COR-L47 (cell line): Measurements from ENCODE around the gene HSPB7.

Experiments
- DNase-seq: peaks from one replicate; lab custom pipeline; 2025; lab: John Stamatoyannopoulos, UW

HSPB7 gene

DNA sequence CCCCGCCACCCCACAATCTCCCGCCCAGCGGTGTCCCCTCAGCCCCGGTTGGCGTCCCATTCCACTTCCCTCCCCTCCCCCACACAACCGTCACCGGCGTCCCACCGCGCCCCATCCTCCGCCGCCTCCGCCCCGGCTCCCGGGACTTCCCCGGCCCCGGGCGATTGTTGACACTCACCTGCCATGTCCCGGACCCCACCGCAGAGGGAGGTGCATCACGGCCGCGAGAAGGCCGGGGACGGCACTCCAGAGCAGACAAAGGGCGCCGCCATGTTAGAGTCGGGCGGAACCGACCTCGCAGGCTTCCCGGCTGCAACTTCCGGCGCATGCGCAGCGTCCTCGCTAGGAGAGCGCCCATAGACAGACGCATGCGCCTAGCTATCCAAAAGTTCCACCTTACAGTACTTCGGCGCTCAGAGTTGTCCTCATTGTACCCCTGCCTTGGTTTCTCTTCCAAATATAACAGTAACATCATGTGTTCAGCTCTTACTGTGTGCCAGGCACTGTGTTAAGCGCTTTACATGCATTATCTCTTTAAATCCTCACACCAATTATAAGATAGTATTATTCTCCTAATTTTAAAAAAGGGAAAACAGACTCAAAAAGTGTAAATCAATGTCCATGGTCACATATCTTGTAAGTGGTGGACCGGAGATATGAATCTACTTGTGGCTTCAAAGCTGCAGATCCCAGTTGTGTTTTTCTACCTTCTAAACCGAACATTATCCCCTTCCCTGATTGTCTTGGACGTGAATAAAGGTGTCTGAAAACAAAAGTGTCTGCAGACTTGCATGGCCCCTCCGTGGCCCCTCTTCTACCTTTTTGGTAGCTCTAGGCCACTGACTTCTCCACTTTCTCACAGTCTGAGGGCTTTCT is 41.8 kb downstream of the HSPB7 start, which contains the start of gene ZBTB17:
TSS of gene ZBTB17 (minus strand) at position 297 of the 876 bp plus-strand sequence. CDS start 27,606 bp downstream, outside the sequence.
- peak; percentile 93 for DNase-seq

GRCh38 chr1:15975358-15975804 is 42.5 kb downstream of the HSPB7 start:
- DNase-seq, result no peak

- no peak for DNase-seq
These were observed 43.0 kb downstream of the HSPB7 start for GRCh38 chr1:15974855-15975254.

- no peak for DNase-seq
These were observed 44.1 kb downstream of the HSPB7 start for GRCh38 chr1:15973772-15974171.

DNA sequence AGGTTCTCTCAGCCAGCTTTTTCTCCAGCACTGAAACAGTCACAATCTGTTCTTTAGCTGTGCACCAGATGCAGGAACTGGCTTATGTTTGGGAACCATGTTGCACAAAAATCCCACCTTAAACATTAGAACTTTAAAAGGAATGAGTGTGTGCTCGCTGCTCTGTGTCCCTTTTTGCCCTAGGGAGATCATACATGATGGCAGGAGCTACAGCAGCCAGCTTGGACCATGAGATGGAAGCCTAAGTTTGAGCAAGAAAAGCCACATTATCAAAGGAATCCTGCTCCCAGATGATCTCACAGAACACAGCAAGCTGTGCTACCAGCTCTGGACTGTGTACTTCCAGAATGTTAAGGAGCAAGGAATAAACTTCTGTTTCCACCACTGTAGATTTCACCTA is 45.4 kb downstream of the HSPB7 start:
- DNase-seq, result no peak

GRCh38 chr1:15970911-15971310 is 46.9 kb downstream of the HSPB7 start:
- no peak for DNase-seq

- no peak for DNase-seq
These were observed 48.4 kb downstream of the HSPB7 start for GRCh38 chr1:15969321-15969880.

GRCh38 chr1:15968172-15968571 is 49.7 kb downstream of the HSPB7 start:
- no peak for DNase-seq

DNA sequence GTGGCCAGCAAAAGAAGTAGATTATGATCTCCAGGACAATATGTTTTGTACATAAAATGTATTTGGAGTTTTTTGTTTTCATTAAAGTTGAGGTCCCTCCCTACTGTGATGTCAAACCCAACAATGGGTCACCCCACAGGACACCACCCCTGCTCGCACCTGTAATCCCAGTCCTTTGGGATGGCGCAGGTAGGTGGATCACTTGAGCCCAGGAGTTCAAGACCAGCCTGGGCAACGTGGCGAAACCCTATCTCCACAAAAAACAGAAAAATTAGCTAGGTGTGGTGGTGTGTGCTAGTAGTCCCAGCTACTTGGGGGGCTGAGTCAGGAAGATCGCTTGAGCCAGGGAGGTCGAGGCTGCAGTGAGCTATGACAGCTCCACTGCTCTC is 50.9 kb downstream of the HSPB7 start:
- DNase-seq, result no peak

DNA sequence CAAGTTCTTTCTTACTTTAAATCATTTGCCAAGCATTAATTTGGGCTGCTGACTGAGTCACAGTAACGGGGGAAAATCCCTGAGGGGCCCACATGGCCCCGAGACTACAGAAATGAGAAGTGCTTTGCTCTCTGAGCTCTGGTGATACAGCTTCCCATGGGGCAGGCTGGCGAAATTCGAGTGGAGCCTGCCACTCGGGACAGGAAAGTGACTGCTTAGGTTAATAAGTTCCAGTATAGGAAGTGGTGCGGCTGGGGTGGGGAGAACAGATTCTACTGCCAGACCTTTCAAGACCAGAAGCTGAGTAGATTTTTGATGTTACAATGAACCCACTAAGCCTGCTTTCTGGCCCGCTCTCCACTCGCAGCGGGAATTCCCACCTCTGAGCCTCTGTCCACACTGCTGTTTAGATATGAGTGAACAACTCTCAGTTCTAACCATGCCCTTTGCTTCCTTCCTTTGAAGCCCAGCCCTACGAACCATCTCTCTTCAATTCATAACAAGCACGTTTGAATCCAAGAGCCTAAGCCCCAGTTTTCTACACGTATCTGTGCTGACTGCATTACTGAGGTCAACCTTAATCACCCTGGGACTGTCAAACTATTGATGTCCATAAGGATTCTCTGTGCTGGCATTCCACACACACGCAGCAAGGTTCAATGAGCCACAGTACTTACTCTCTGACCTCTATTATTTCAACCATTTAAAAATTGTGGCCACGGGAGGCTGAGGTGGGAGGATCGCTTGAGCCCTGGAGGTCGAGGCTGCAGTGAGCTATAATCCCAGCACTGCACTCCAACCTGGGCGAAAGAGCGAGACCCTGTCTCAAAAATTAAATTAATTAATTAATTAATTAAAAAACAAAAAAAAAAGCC is 51.5 kb downstream of the HSPB7 start:
- no peak for DNase-seq

- DNase-seq, result no peak
These were observed 52.5 kb downstream of the HSPB7 start for GRCh38 chr1:15965228-15965767.
